H1 (cell line): ENCODE measurements around the gene TNFRSF1A. TPM values are rescaled to one million over a fixed set of nuclear protein-coding genes. Genes with fewer than 3 reads are reported as not detected.

Experiments used
- CTCF ChIA-PET: fragments of 300-600 bp; sonication (Branson Sonifier 250); formaldehyde crosslinking; loops from one replicate; lab custom pipeline; 2021; ENCODE audit not compliant: partially characterized antibody; lab: Charles Lee
- POLR2A ChIA-PET: fragments of 300-600 bp; sonication (Branson Sonifier 250); formaldehyde crosslinking; loops from one replicate; lab custom pipeline; 2021; ENCODE audit warnings: inconsistent platforms; ENCODE audit not compliant: partially characterized antibody; lab: Charles Lee
- DNase-seq, 2 experiments: peaks; one replicate each; pipeline versions ENCODE4 v3.0.0 to v3.0.0-alpha.2; 2010 to 2022; ENCODE audit warnings: low spot score in 2 of 2, low read depth in 1 of 2, mixed read lengths in 1 of 2
- FAIRE-seq: peaks from 2 replicates; lab custom pipeline; 2011; peaks lifted over from hg19 to GRCh38; lab: Jason Lieb, UNC
- H2AFZ ChIP-seq: 2 replicates; pipeline ENCODE4 v1.8.1; 2012; ENCODE audit warnings: low read length, inconsistent platforms
- H2AK5ac ChIP-seq: 2 replicates; pipeline ENCODE4 v1.6.1; 2013; ENCODE audit warnings: low read depth, low read length
- H2BK120ac ChIP-seq: replicated peaks from 2 replicates; pipeline ENCODE3; 2013; ENCODE audit warnings: low read depth, low read length, inconsistent platforms
- H2BK12ac ChIP-seq: 2 replicates; pipeline ENCODE4 v1.6.1; 2013; ENCODE audit warnings: low read depth, low read length
- H2BK15ac ChIP-seq: 2 replicates; pipeline ENCODE4 v1.6.1; 2013; ENCODE audit warnings: low read length
- H2BK20ac ChIP-seq: 2 replicates; pipeline ENCODE4 v1.6.1; 2013; ENCODE audit warnings: low read length
- H2BK5ac ChIP-seq: 2 replicates; pipeline ENCODE4 v1.6.1; 2013; ENCODE audit warnings: low read depth, low read length
- H3K14ac ChIP-seq: 2 replicates; pipeline ENCODE4 v1.6.1; 2013; ENCODE audit warnings: inconsistent platforms; ENCODE audit not compliant: insufficient read length
- H3K18ac ChIP-seq: 2 replicates; pipeline ENCODE4 v1.6.1; 2013; ENCODE audit warnings: low read length; ENCODE audit errors: extremely low read depth
- H3K23ac ChIP-seq: 2 replicates; pipeline ENCODE4 v1.6.1; 2013; ENCODE audit warnings: inconsistent platforms; ENCODE audit not compliant: insufficient read length
- H3K23me2 ChIP-seq: 2 replicates; pipeline ENCODE4 v1.6.1; 2013; ENCODE audit warnings: low read depth, low read length
- H3K27ac ChIP-seq: 2 replicates; pipeline ENCODE4 v1.6.1; 2011; ENCODE audit warnings: low read depth, low read length, inconsistent platforms
- H3K27me3 ChIP-seq, 4 experiments: replicated peaks in 1 of 4; 1 replicate in 1 of 4; 2 replicates in 3 of 4; pipeline versions ENCODE4 v1.6.1 to v1.8.1; 2011 to 2013; ENCODE audit warnings: low read length in 3 of 4, mild to moderate bottlenecking in 3 of 4, inconsistent platforms in 2 of 4, mixed read lengths in 2 of 4, moderate library complexity in 1 of 4; ENCODE audit not compliant: control insufficient read depth in 3 of 4, insufficient read depth in 3 of 4; ENCODE audit errors: extremely low read depth in 1 of 4
- H3K36me3 ChIP-seq, 4 experiments: 2 replicates each; pipeline versions ENCODE4 v1.6.1 to v1.8.1; 2011 to 2013; ENCODE audit warnings: mild to moderate bottlenecking in 4 of 4, low read length in 3 of 4, moderate library complexity in 2 of 4, control low read depth in 1 of 4, inconsistent platforms in 1 of 4; ENCODE audit not compliant: insufficient read depth in 4 of 4, control insufficient read depth in 2 of 4
- H3K4ac ChIP-seq: replicated peaks from 2 replicates; pipeline ENCODE3; 2013; ENCODE audit warnings: low read length, low read depth, mixed read lengths, inconsistent platforms; ENCODE audit not compliant: insufficient read length
- H3K4me1 ChIP-seq, 4 experiments: replicated peaks in 1 of 4; 1 replicate in 1 of 4; 2 replicates in 3 of 4; pipeline versions ENCODE4 v1.6.1 to v1.8.1; 2011 to 2013; ENCODE audit warnings: low read length in 3 of 4, inconsistent platforms in 2 of 4, mixed read lengths in 1 of 4; ENCODE audit not compliant: insufficient read depth in 4 of 4, control insufficient read depth in 3 of 4
- H3K4me2 ChIP-seq, 2 experiments: 2 replicates each; pipeline versions ENCODE4 v1.6.1 to v1.8.1; 2011 to 2013; ENCODE audit warnings: low read depth in 2 of 2, low read length in 2 of 2, control low read depth in 1 of 2, inconsistent platforms in 1 of 2, mild to moderate bottlenecking in 1 of 2; ENCODE audit not compliant: insufficient read depth in 1 of 2
- H3K4me3 ChIP-seq, 4 experiments: fragments of 200-600, 300-600 bp in 1 of 4; sonication (generic), shearing (Covaris generic), sonication (Bioruptor Twin) in 1 of 4; 2 replicates each; pipeline versions ENCODE4 v1.5.1 to v1.8.1; 2011 to 2016; ENCODE audit warnings: low read length in 4 of 4, low read depth in 3 of 4, control low read depth in 2 of 4, inconsistent platforms in 2 of 4, mild to moderate bottlenecking in 2 of 4, mixed read lengths in 1 of 4, moderate library complexity in 1 of 4; ENCODE audit not compliant: insufficient read depth in 2 of 4; ENCODE audit errors: extremely low read depth in 1 of 4
- H3K56ac ChIP-seq: replicated peaks from 2 replicates; pipeline ENCODE3; 2013; ENCODE audit warnings: low read depth, mild to moderate bottlenecking, mixed read lengths, low read length, inconsistent platforms; ENCODE audit not compliant: insufficient read length
- H3K79me1 ChIP-seq: 2 replicates; pipeline ENCODE4 v1.6.1; 2013; ENCODE audit warnings: low read depth, low read length, control low read depth
- H3K79me2 ChIP-seq, 2 experiments: 2 replicates each; pipeline versions ENCODE4 v1.6.1 to v1.8.1; 2012 to 2013; ENCODE audit warnings: low read length in 2 of 2, mild to moderate bottlenecking in 2 of 2, inconsistent platforms in 1 of 2; ENCODE audit not compliant: insufficient read depth in 2 of 2, control insufficient read depth in 1 of 2
- H3K9ac ChIP-seq, 4 experiments: replicated peaks in 1 of 4; 1 replicate in 1 of 4; 2 replicates in 3 of 4; pipeline versions ENCODE4 v1.6.1 to v1.8.1; 2011 to 2013; ENCODE audit warnings: low read depth in 3 of 4, low read length in 3 of 4, control low read depth in 2 of 4, mild to moderate bottlenecking in 2 of 4, moderate library complexity in 2 of 4, inconsistent platforms in 1 of 4; ENCODE audit errors: extremely low read depth in 1 of 4
- H3K9me3 ChIP-seq, 2 experiments: 2 replicates each; pipeline versions ENCODE4 v1.6.1 to v1.8.1; 2012 to 2013; ENCODE audit warnings: mild to moderate bottlenecking in 2 of 2, moderate library complexity in 2 of 2, control low read depth in 1 of 2, inconsistent platforms in 1 of 2, low read depth in 1 of 2, low read length in 1 of 2, mixed read lengths in 1 of 2; ENCODE audit not compliant: insufficient read depth in 2 of 2
- H4K20me1 ChIP-seq, 2 experiments: replicated peaks in 1 of 2; 2 replicates each; pipeline versions ENCODE3 to v1.8.1; 2011 to 2013; ENCODE audit warnings: inconsistent platforms in 2 of 2, low read length in 2 of 2, mild to moderate bottlenecking in 1 of 2; ENCODE audit not compliant: insufficient read depth in 2 of 2, control insufficient read depth in 1 of 2
- H4K5ac ChIP-seq: 2 replicates; pipeline ENCODE4 v1.6.1; 2013; ENCODE audit warnings: low read length, low read depth, mixed read lengths, inconsistent platforms; ENCODE audit not compliant: insufficient read length
- H4K8ac ChIP-seq: 2 replicates; pipeline ENCODE4 v1.8.0; 2013; ENCODE audit warnings: mild to moderate bottlenecking, moderate library complexity, low read length, inconsistent platforms; ENCODE audit not compliant: insufficient read depth; ENCODE audit errors: extremely low read depth
- H4K91ac ChIP-seq: replicated peaks from 2 replicates; pipeline ENCODE3; 2013; ENCODE audit warnings: low read length, mixed read lengths, inconsistent platforms; ENCODE audit not compliant: insufficient read length
- BACH1 ChIP-seq: IDR thresholded peaks from 2 replicates; pipeline ENCODE4 v1.6.1; 2012; ENCODE audit warnings: low read length, improper control_type of control experiment
- EGR1 ChIP-seq: IDR thresholded peaks from 2 replicates; pipeline ENCODE4 v1.6.1; 2011; ENCODE audit warnings: low read depth, low read length, borderline replicate concordance
- EP300 ChIP-seq, 2 experiments: IDR thresholded peaks; 1 replicate in 1 of 2; 2 replicates in 1 of 2; pipeline ENCODE4 v1.6.1; 2011 to 2012; ENCODE audit warnings: low read depth in 2 of 2, low read length in 2 of 2, mild to moderate bottlenecking in 2 of 2, borderline replicate concordance in 1 of 2, inconsistent platforms in 1 of 2, moderate library complexity in 1 of 2
- NANOG ChIP-seq: IDR thresholded peaks from 2 replicates; pipeline ENCODE4 v1.6.1; 2011; ENCODE audit warnings: low read length, low read depth, mild to moderate bottlenecking, inconsistent platforms; ENCODE audit not compliant: insufficient read depth, poor library complexity, severe bottlenecking
- SIN3A ChIP-seq, 2 experiments: IDR thresholded peaks in 1 of 2; conservative IDR thresholded peaks in 1 of 2; 2 replicates each; pipeline ENCODE4 v1.6.1; 2011 to 2012; ENCODE audit warnings: low read length in 2 of 2, improper control_type of control experiment in 1 of 2, low read depth in 1 of 2, mild to moderate bottlenecking in 1 of 2
- WGBS, 2 experiments: shearing (Covaris generic) in 1 of 2; methylation state at CpG; one replicate each; pipeline versions ENCODE4 v1.1.6 to v1.1.7; 2013 to 2015; ENCODE audit warnings: low lambda C conversion rate in 2 of 2, mixed read lengths in 2 of 2, inconsistent platforms in 1 of 2, low coverage in 1 of 2, missing lambda C conversion rate in 1 of 2; ENCODE audit not compliant: insufficient replicate concordance in 2 of 2, insufficient coverage in 1 of 2, insufficient read length in 1 of 2; ENCODE audit errors: extremely low coverage in 1 of 2, missing lambda C conversion rate in 1 of 2; 5-methylcytosine and 5-hydroxymethylcytosine counted together
- polyA plus RNA-seq, 7 experiments: library from polyadenylated mRNA; depleted of rRNA in 3 of 7; stranded (reverse) in 5 of 7; unstranded in 2 of 7; fragments of >200 nt in 5 of 7; fragments of 200-250 nt in 2 of 7; gene quantifications; 1 replicate in 5 of 7; 2 replicates in 1 of 7; 4 replicates in 1 of 7; pipeline versions ENCODE4 v1.2.1 to v1.2.3, GENCODE V29; 2011 to 2013; ENCODE audit warnings: missing spikeins in 2 of 7, mixed read lengths in 2 of 7
- total RNA-seq: library from RNA; stranded (reverse); fragmentation: NEBNext Ultra II Directional; extraction: Animal tissue kit (Norgen Biotek cat#: 25700); gene quantifications from 2 replicates; pipeline ENCODE4 v1.2.1, GENCODE V29; 2021
- TF ChIP-seq, protein P1 (sequence below): IDR thresholded peaks from 2 replicates; pipeline ENCODE4 v1.6.1; 2011; ENCODE audit warnings: low read length, improper control_type of control experiment

Gene TNFRSF1A
- total and polyA plus RNA-seq, 2 of the 8 experiments (the other 6 are each of a cell fraction or from before 2014, with no cell fraction given), result 28.7 to 42.1 TPM

DNA sequence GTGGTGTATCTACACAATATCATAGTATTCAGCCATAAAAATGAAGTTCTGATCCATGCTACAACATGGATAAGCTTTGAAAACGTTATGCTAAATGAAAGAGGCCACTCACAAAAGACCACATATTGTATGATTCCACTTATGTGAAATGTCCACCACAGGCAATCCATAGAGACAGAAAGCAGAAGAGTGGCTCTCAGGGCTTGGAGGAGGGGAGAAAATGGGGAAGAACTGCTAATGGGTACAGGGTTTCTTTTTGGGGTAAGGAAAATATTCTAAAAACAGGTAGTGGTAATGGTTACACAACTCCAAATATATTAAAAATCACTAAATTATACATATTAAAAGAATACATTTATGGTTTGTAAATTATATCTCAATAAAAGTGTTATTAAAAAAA, 17.0 kb upstream of the TNFRSF1A start:
- Histone ChIP-seq H3K4me2 (no peak overlapping the region), H3K9me3 (no peaks in the 10 kb centered on the region), H3K4ac (no peak overlapping the region), H3K14ac (no peak overlapping the region), H3K27me3 (no peaks in the 10 kb centered on the region), H3K18ac (no peak overlapping the region), H2BK5ac (no peak overlapping the region), H3K79me2 (peaks cover 0 to 8% of the 10 kb centered on the region in 2 experiments; a peak in 1 of 4 replicates), H3K23me2 (peaks cover 2% of the 10 kb centered on the region; the same call in 1 of the 2 replicates), H2AK5ac (no peak overlapping the region), H3K27ac (no peak overlapping the region), H4K5ac (no peak overlapping the region), H2BK20ac (no peak overlapping the region), H3K23ac (no peak overlapping the region), H3K79me1 (peaks cover 2% of the 10 kb centered on the region; the same call in 1 of the 2 replicates), H3K36me3 (peaks cover 2 to 47% (median 21%) of the 10 kb centered on the region in 4 experiments), H3K56ac (no peak overlapping the region), H2AFZ (no peak overlapping the region), H2BK15ac (no peak overlapping the region), H2BK120ac (no peak overlapping the region), H2BK12ac (no peak overlapping the region), H3K9ac (no peak overlapping the region), H4K20me1 (peaks cover 2 to 9% of the 10 kb centered on the region in 2 experiments), H3K4me1 (peaks cover 0 to 9% (median 2%) of the 10 kb centered on the region in 4 experiments; a peak in 6 of 7 replicates), H4K8ac (no peak overlapping the region), H3K4me3 (no peak overlapping the region), H4K91ac (no peak overlapping the region)
- ChIA-PET POLR2A (interaction anchor here (0.7 to 10.6 kb wide), 5 partner anchors 11 to 263 kb away, joined by 3 to 141 read pairs (median 29); partner anchors contain the start of genes SCNN1A and TNFRSF1A), CTCF (interaction anchor here (3.5 to 4.9 kb wide), 3 partner anchors 13 to 32 kb away, joined by 16 to 74 read pairs (median 29); partner anchors contain the start of gene TNFRSF1A)
- no peak for DNase-seq
- FAIRE-seq, result no peak
- WGBS, 2 experiments, result 81% methylated on average over 1 of the region's 1 CpG; no CpG with 5 or more reads in 1 of the 2 experiments
- TF ChIP-seq NANOG (no peak), EGR1 (no peak), EP300 (IDR thresholded peaks at IDR 0.05; ENCODE audit: borderline replicate concordance in 1 of 2, low read depth in 2 of 2, low read length in 2 of 2) (no peak), SIN3A (conservative IDR thresholded peaks at IDR 0.05 in 1 of 2, IDR thresholded peaks at IDR 0.05 in 1 of 2; ENCODE audit: low read depth in 1 of 2, low read length in 2 of 2) (no peak), BACH1 (no peak)
- TF ChIP-seq, protein P1, sequence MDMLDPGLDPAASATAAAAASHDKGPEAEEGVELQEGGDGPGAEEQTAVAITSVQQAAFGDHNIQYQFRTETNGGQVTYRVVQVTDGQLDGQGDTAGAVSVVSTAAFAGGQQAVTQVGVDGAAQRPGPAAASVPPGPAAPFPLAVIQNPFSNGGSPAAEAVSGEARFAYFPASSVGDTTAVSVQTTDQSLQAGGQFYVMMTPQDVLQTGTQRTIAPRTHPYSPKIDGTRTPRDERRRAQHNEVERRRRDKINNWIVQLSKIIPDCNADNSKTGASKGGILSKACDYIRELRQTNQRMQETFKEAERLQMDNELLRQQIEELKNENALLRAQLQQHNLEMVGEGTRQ, result no peak
